ENCODE measurements around the gene LEFTY1.
A peak's percentile ranks its signal among the peaks of the same experiment; 100 is the strongest.
"Not testable (repeated sequence)": the region's sequence is repeated elsewhere in the genome, so short reads cannot be mapped to it uniquely, and the experiment has no call there.

Gene LEFTY1

GRCh38 chr1:225848030-225848955 lies 40.7 kb downstream of the LEFTY1 start:
- DNase-seq (ENCODE audit: low read depth): no peak

GRCh38 chr1:225847610-225848009 lies 41.3 kb downstream of the LEFTY1 start:
- no peak for DNase-seq (ENCODE audit: low read depth)

GRCh38 chr1:225846331-225847310 lies 42.3 kb downstream of the LEFTY1 start:
- DNase-seq (ENCODE audit: low read depth): no peak

GRCh38 chr1:225845571-225846259 lies 43.2 kb downstream of the LEFTY1 start:
- peak; percentile 77 for DNase-seq (ENCODE audit: low read depth)

- no peak for DNase-seq (ENCODE audit: low read depth)
Observed at GRCh38 chr1:225845097-225845496, 43.8 kb downstream of the LEFTY1 start.

GRCh38 chr1:225844236-225845061 lies 44.5 kb downstream of the LEFTY1 start:
- DNase-seq (ENCODE audit: low read depth): no peak

- DNase-seq (ENCODE audit: low read depth): no peak
Observed at GRCh38 chr1:225843426-225843795, 45.5 kb downstream of the LEFTY1 start.

- DNase-seq (ENCODE audit: low read depth): peak; percentile 17
Observed at GRCh38 chr1:225842788-225843425, 46.0 kb downstream of the LEFTY1 start.

- no peak for DNase-seq (ENCODE audit: low read depth)
Observed at GRCh38 chr1:225842074-225842473, 46.9 kb downstream of the LEFTY1 start.

- DNase-seq (ENCODE audit: low read depth): no peak
Observed at GRCh38 chr1:225840713-225841112, 48.2 kb downstream of the LEFTY1 start.

- DNase-seq (ENCODE audit: low read depth): no peak
Observed at GRCh38 chr1:225840223-225840610, 48.7 kb downstream of the LEFTY1 start.

GRCh38 chr1:225838793-225839192 lies 50.2 kb downstream of the LEFTY1 start:
- DNase-seq (ENCODE audit: low read depth): no peak

- DNase-seq (ENCODE audit: low read depth): not testable (repeated sequence)
Observed at GRCh38 chr1:225836296-225836695, 52.6 kb downstream of the LEFTY1 start.
